ENCODE measurements around the gene OGN. TPM values are rescaled to one million over a fixed set of nuclear protein-coding genes. Genes with fewer than 3 reads are reported as not detected.

The OGN gene, protein sequence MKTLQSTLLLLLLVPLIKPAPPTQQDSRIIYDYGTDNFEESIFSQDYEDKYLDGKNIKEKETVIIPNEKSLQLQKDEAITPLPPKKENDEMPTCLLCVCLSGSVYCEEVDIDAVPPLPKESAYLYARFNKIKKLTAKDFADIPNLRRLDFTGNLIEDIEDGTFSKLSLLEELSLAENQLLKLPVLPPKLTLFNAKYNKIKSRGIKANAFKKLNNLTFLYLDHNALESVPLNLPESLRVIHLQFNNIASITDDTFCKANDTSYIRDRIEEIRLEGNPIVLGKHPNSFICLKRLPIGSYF
- total RNA-seq = not detected

DNA sequence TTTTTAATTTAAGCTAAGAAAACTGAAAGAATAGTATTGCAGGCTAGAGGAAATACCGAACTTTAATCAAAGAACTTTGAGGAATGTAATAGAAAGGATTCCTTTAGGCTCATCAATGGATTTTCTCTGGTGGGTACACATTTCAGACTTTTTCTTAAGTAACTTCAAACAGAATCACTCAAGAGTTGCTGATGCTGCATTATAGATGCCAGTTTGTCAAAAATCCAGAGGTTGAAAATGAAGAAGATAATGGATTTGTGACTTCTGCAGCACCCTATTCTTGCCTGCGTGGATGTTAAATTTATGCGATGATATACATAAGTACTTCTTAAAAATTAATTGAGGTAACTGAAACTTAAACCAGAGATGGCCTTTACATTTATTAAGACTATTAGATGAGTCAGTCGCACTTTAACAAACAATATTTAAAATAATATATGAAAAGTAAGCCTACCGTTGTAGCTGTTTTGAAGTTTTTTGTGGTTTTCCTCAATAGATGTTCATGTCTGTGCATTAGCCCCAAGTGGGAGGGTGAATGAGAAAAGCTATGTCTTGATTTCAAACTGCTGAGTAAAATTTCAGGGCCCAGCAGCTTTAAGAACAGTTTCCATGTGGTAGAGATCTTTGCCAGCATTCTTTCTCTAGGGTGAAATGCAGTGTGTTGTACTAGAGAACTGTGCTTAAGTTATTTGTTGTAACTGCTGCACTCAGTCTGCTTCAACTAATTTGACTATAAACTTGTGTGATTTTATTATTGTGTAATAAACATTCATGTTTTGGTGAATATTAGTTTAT lies at the start of gene OGN:
Gene OGN (minus strand): TSS at position 537 of the 795 bp plus-strand sequence. CDS start 1,171 bp downstream, outside the sequence.
- POLR2A ChIA-PET = interaction anchor here (0.9 kb wide), 1 partner anchor 79 kb away, joined by 3 read pairs; the partner anchor contains the start of gene CENPP
- DNase-seq = no peak
- Mint-ChIP-seq H3K27me3 (no peaks in the 10 kb centered on the region), H3K27ac (no peak within 1 kb of the TSS), H3K4me3 (no peak within 1 kb of the TSS), H3K9me3 (no peaks in the 10 kb centered on the region), H3K4me1 (peaks cover 24% of the 10 kb centered on the region), H3K36me3 (ENCODE audit: low read depth) (no peaks in the 10 kb centered on the region)
- CTCF ChIA-PET = no interaction called here

DNA sequence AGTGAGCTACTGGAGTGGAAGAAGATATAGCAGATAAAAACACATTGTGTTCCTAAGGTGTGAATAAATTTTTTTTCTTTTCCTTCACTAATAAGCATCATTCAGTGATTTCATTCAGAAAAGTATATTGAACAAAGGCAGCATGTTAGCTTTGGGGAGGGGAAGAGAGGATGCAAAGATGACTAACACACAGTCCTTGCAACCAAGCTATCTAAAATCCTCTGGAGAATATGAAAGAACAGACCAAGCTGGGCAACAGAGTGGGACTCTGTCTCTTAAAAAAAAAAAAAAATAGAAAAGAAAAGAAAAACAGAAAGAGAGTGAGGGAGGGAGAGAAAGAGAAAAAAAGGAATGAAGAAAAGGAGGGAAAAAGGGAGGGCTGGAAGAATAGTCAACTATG lies 42.2 kb upstream of the OGN start:
- H3K27ac Mint-ChIP-seq = no peak overlapping the region
- no peaks in the 10 kb centered on the region for H3K4me1 Mint-ChIP-seq
- no peak overlapping the region for H3K4me3 Mint-ChIP-seq
- ChIA-PET POLR2A (no interaction called here), CTCF (no interaction called here)
- no peaks in the 10 kb centered on the region for H3K27me3 Mint-ChIP-seq
- peaks cover 2% of the 10 kb centered on the region for H3K9me3 Mint-ChIP-seq
- no peak for DNase-seq
- no peaks in the 10 kb centered on the region for H3K36me3 Mint-ChIP-seq (ENCODE audit: low read depth)

DNA sequence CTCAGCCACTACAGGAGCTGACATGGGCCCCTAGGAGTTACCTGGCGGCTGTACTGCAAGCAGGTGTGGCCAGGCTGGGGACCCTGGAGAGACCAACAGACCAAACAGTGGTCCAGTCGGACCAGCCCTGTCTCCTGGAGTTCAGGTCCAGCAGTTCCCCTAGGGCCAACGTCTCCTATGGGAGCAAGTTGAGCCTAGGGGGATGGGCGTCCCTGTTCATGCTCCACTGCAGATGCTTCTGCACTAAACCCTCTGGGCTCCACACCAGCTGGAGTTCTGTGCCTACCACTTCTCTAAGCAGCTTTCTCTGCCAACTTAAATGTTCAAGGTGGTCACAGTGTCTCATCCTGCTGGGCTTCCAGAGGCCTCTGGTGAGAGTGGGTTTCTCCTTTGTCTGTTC lies 40.5 kb upstream of the OGN start:
- POLR2A ChIA-PET = no interaction called here
- H3K27me3 Mint-ChIP-seq = no peaks in the 10 kb centered on the region
- peaks cover 2% of the 10 kb centered on the region for H3K9me3 Mint-ChIP-seq
- peaks cover 14% of the 10 kb centered on the region for H3K4me1 Mint-ChIP-seq
- no peak for DNase-seq
- no peak overlapping the region for H3K27ac Mint-ChIP-seq
- CTCF ChIA-PET = interaction anchor here (1.0 kb wide), 1 partner anchor 10 kb away, joined by 3 read pairs; no protein-coding TSS in a partner anchor
- H3K36me3 Mint-ChIP-seq (ENCODE audit: low read depth) = no peaks in the 10 kb centered on the region
- H3K4me3 Mint-ChIP-seq = no peak overlapping the region

DNA sequence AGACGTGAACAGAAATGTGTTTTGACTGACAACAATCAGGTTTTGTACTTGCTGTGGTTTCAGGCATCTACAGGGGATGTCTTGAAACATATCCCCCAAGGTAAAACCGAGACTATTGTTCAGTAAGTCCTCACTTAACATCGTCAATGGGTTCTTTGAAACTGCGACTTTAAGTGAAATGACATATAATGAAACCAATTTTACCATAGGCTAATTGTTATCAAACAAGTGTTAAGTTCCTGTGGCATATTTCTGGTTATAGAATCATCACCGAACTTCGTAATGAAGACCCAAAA lies 36.3 kb upstream of the OGN start:
- Mint-ChIP-seq H3K27ac (peak overlapping the region; percentile 44), H3K4me3 (peak overlapping the region; percentile 52), H3K36me3 (ENCODE audit: low read depth) (no peaks in the 10 kb centered on the region), H3K4me1 (peaks cover 18% of the 10 kb centered on the region), H3K9me3 (no peaks in the 10 kb centered on the region), H3K27me3 (no peaks in the 10 kb centered on the region)
- DNase-seq = no peak
- CTCF ChIA-PET = interaction anchor here (3.3 kb wide), 1 partner anchor 300 kb away, joined by 13 read pairs; no protein-coding TSS in a partner anchor
- POLR2A ChIA-PET = interaction anchor here (1.3 kb wide), 1 partner anchor 115 kb away, joined by 3 read pairs; the partner anchor contains the start of gene CENPP

DNA sequence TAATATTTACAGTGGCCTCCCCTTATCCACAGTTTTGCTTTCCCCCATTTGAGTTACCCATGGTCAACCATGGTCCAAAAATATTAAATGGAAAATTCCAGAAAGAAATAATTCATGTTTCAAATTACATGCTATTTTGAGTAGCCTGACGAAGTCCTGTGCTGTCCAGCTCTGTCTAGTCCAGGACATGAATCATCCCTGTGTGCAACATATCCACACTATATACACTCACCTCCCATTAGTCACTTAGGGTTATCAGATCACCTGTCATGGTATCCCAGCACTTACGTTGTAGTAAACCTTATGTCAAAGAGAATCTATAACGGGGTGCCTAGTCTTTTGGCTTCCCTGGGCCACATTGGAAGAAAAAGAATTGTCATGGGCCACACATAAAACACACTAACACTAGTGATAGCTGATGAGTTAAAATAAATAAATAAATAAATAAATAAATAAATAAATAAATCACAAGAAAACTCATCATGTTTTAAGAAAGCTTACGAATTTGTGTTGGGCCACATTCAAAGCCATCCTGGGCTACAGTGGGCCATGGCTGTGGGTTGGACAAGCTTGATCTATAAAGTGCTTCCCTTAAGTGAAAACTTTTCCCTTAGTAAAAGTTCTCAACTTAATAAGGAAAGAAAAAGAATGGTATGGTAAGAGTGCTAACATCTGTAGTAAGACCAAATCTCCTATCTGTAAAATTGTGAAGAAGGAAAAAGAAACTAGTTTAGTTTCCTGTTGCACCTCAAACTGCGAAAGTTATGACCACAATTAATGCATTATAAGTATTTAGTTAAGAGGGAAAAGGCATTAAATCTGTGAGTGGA lies 35.8 kb upstream of the OGN start:
- Mint-ChIP-seq H3K27me3 (no peaks in the 10 kb centered on the region), H3K9me3 (no peaks in the 10 kb centered on the region), H3K4me3 (peak overlapping the region; percentile 52), H3K4me1 (peaks cover 18% of the 10 kb centered on the region), H3K36me3 (ENCODE audit: low read depth) (no peaks in the 10 kb centered on the region), H3K27ac (peak overlapping the region; percentile 44)
- POLR2A ChIA-PET = interaction anchor here (1.3 kb wide), 1 partner anchor 114 kb away, joined by 3 read pairs; the partner anchor contains the start of gene CENPP
- DNase-seq = no peak
- CTCF ChIA-PET = interaction anchor here (1.0 to 3.3 kb wide), 3 partner anchors 16 to 302 kb away, joined by 3 to 13 read pairs (median 6); no protein-coding TSS in a partner anchor

DNA sequence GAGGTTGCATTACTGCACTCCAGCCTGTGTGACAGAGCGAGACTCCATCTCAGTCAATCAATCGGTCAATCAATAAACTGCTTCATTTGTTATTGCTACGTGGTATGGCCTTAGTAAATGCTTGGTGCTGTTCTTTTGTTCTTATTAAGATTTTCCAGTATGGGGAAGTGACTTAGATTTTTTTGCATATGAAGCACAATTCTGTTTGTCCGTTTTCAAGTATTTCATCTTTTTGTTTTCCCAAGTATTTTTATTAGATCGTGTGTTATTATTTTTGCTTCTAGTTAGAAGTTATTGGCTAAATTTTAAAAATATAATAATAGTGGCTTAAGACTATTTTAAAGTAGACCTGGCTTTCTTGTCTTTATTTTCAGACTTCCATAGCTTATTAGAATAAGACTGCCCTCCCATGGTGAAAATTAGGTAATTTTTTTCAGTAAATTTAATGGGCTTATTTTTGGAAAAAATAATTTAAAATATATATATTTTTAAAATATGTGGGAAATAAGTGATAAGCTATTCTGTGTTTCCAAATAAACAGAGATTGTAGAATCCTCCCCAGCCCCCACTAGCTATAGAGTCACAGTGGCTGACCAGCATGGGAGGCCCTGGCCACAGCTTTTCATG lies 34.6 kb upstream of the OGN start:
- Mint-ChIP-seq H3K27ac (no peak overlapping the region), H3K4me3 (no peak overlapping the region)
- CTCF ChIA-PET = interaction anchor here (0.8 to 3.3 kb wide), 4 partner anchors 10 to 301 kb away, joined by 3 to 13 read pairs (median 4); no protein-coding TSS in a partner anchor

DNA sequence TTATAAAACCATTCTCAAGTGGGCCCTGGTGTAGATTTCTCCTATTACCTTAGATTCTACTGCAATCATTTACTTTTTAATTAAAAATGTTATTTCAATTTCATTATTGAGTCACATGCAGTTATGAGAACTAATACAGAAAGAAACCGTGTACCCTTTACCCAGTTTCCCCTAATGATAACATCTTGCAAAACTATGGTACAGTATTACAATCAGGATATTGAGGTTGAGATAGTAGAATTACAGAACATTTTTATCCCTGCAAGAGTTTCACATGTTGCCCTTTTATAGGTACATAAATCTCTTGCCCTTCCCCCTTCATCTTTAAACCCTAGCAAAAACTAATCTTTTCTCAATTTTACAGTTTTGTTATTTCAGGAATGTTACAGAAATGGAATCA lies 30.9 kb upstream of the OGN start:
- no peaks in the 10 kb centered on the region for H3K27me3 Mint-ChIP-seq
- H3K27ac Mint-ChIP-seq = no peak overlapping the region
- no peak for DNase-seq
- POLR2A ChIA-PET = no interaction called here
- no peaks in the 10 kb centered on the region for H3K9me3 Mint-ChIP-seq
- no peak overlapping the region for H3K4me3 Mint-ChIP-seq
- H3K36me3 Mint-ChIP-seq (ENCODE audit: low read depth) = peaks cover 2% of the 10 kb centered on the region
- CTCF ChIA-PET = no interaction called here
- H3K4me1 Mint-ChIP-seq = peaks cover 13% of the 10 kb centered on the region

More for the DNA sequence above, 34.6 kb upstream of the OGN start:
- no peaks in the 10 kb centered on the region for H3K9me3 Mint-ChIP-seq
- H3K27me3 Mint-ChIP-seq = no peaks in the 10 kb centered on the region
- peaks cover 18% of the 10 kb centered on the region for H3K4me1 Mint-ChIP-seq
- POLR2A ChIA-PET = no interaction called here
- DNase-seq = no peak
- H3K36me3 Mint-ChIP-seq (ENCODE audit: low read depth) = no peaks in the 10 kb centered on the region

DNA sequence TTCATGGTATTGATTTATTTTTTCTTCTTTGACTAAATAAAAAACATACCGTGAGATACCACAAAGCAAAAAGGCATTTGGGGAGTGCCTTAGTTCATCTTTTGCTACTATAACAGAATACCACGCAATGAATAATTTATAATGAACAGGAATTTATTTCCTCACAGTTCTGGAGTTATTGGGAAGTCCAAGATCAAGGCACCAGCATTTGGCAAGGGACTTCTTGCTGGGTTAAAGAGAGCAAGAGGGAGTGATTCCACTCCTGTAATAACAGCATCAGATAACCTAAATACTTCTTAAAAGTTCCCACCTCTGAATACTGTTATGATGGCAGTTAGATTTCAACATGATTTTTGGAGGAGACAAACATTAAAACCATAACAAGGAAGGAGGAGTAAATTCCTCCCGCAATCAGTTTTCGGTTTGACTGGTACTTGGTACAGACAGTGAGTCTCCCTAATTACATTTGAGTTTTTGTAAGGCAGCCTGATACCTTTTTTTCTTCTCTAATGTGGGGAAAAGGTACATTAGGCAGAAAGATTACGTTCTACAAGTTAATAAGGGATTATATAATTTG lies 28.7 kb upstream of the OGN start:
- Mint-ChIP-seq H3K4me3 (no peak overlapping the region), H3K9me3 (no peaks in the 10 kb centered on the region), H3K27ac (no peak overlapping the region), H3K4me1 (peaks cover 6% of the 10 kb centered on the region), H3K36me3 (ENCODE audit: low read depth) (peaks cover 2% of the 10 kb centered on the region), H3K27me3 (no peaks in the 10 kb centered on the region)
- ChIA-PET CTCF (no interaction called here), POLR2A (no interaction called here)
- DNase-seq = no peak

DNA sequence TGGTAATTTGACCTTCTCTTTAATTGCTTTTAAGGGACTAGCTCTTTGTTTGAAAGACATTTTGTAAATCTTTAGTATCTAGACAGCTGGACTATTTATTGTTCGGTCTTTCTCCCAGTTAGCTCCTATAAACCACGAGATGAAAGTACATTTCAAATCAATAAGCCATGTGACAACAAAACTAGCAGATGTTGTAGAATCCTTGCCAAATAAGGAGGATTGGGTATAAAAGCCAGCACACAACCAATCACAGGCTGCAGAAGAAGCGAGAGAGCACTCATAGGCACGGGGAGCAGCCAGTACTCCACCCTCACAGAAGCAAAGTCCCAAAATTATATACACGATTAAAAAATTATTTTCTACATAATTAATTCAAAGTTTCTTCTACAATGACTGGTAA lies 28.0 kb upstream of the OGN start:
- DNase-seq = no peak
- Mint-ChIP-seq H3K9me3 (no peaks in the 10 kb centered on the region), H3K4me3 (no peak overlapping the region), H3K27me3 (no peaks in the 10 kb centered on the region), H3K4me1 (peaks cover 6% of the 10 kb centered on the region), H3K36me3 (ENCODE audit: low read depth) (peaks cover 2% of the 10 kb centered on the region), H3K27ac (no peak overlapping the region)
- CTCF ChIA-PET = no interaction called here
- POLR2A ChIA-PET = no interaction called here

DNA sequence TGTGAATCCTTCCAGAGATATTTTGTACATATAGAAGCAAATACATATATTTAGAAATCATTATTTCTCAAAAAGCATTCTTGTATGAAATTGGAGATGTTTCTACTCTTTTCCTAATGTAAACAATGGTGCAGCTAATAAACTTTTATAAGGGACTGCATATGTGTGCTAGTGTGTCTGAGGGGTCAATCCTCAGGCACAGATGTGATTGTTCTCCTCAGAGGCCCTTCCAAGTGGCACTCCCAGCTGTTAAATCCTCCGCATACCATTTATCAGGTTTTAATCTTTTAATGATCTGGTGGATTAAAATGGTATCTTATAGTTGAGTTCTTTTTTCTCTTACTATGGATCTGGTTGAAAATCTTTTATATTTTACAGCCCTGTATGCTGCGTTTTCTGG lies 25.5 kb upstream of the OGN start:
- ChIA-PET CTCF (no interaction called here), POLR2A (no interaction called here)
- no peak overlapping the region for H3K27ac Mint-ChIP-seq
- no peak for DNase-seq
- H3K36me3 Mint-ChIP-seq (ENCODE audit: low read depth) = peaks cover 2% of the 10 kb centered on the region
- H3K9me3 Mint-ChIP-seq = no peaks in the 10 kb centered on the region
- no peak overlapping the region for H3K4me3 Mint-ChIP-seq
- H3K4me1 Mint-ChIP-seq = peaks cover 6% of the 10 kb centered on the region
- H3K27me3 Mint-ChIP-seq = no peaks in the 10 kb centered on the region

DNA sequence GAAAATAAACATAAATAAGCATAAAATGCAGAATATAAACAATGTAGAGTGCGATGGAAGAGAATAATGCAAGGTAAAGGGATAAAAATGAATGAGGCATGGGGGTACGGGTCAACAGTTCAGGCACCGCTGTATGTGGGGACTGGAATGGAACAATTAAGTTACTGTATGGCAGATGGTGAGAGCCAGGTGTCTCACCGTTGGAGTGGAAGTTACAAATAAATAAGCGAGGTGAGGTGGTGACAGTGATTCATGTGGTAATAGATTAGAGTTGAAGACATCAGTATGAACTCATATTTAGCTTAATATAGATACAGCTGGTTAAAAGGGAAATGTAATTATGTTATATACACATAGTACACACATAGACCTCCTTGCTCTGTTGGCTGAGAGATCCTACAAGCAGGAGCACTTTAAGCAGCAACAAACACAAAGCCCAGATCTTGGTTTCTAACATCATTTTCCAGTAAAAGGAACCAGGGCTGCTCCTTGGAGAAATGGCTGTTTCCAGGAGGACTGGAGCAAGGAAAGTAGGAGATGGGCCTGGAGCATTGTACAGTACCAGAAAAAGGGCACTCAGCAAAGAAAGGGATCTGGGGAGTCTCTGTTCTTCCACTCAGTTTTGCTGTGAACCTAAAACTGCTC lies 22.2 kb upstream of the OGN start:
- POLR2A ChIA-PET = no interaction called here
- peaks cover 4% of the 10 kb centered on the region for H3K4me1 Mint-ChIP-seq
- no peak for DNase-seq
- no peaks in the 10 kb centered on the region for H3K36me3 Mint-ChIP-seq (ENCODE audit: low read depth)
- no peaks in the 10 kb centered on the region for H3K9me3 Mint-ChIP-seq
- CTCF ChIA-PET = no interaction called here
- H3K27me3 Mint-ChIP-seq = no peaks in the 10 kb centered on the region
- no peak overlapping the region for H3K4me3 Mint-ChIP-seq
- H3K27ac Mint-ChIP-seq = no peak overlapping the region

DNA sequence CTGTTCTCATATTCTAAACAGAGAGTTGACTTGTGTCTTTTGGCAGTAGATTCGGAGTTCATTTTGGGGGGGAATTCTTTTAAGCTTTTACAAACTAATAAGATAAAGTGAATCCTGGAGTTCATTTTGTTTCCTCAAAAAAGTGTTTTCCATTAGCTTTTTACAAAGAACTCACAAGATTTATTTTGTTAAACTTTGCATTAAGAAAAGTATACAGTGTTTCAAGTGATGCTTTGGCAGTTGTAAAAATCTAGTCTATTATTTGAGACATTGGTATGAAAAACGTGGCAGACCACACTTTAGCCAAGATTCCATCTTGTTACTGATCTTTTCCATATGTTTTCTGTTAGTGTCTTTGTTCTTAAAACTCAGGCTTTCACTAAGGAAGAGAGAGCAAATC lies 21.1 kb upstream of the OGN start:
- Mint-ChIP-seq H3K9me3 (no peaks in the 10 kb centered on the region), H3K4me1 (peaks cover 4% of the 10 kb centered on the region), H3K36me3 (ENCODE audit: low read depth) (no peaks in the 10 kb centered on the region), H3K27me3 (no peaks in the 10 kb centered on the region), H3K27ac (no peak overlapping the region), H3K4me3 (no peak overlapping the region)
- DNase-seq = no peak
- CTCF ChIA-PET = no interaction called here
- POLR2A ChIA-PET = no interaction called here
